NCI-H1930 (cell line): ENCODE results near the gene OR5AS1.
"Not testable (repeated sequence)": the region's sequence is repeated elsewhere in the genome, so short reads cannot be mapped to it uniquely, and the experiment has no call there.

Source experiments
- DNase-seq, 2 experiments: peaks; one replicate each; lab custom pipeline; 2025; lab: John Stamatoyannopoulos, UW

Gene OR5AS1

GRCh38 chr11:56027354-56027753 lies at the start of gene OR5AS1:
TSS of gene OR5AS1 (plus strand) at chr11:56027654. CDS start at chr11:56030419, 2,765 bp downstream.
- DNase-seq, result no peak

GRCh38 chr11:55994525-55994924 lies 32.9 kb upstream of the OR5AS1 start, which contains the start of gene OR5F1:
TSS of gene OR5F1 (minus strand) at chr11:55994625. CDS start at chr11:55994625, 0 bp downstream.
- no peak for DNase-seq

DNA sequence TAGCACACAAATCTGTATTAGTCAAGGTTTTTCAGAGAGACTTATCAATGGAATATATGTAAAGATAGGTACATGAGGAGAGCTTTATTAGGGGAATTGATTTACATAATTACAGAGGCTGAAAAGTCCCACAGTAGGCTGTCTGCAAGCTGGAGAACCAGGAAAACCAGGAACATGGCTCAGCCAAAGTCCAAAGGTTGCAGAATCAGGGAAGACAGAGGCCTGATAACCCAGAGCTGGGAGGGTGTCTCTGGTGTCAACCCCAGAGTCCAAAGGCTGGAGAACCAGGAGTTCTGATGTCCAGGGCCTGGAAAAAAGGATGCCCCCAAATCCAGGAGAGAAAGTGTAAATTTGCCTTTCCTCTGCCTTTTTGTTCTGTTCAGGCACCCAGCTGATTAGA lies 16.7 kb upstream of the OR5AS1 start:
- DNase-seq, result no peak

DNA sequence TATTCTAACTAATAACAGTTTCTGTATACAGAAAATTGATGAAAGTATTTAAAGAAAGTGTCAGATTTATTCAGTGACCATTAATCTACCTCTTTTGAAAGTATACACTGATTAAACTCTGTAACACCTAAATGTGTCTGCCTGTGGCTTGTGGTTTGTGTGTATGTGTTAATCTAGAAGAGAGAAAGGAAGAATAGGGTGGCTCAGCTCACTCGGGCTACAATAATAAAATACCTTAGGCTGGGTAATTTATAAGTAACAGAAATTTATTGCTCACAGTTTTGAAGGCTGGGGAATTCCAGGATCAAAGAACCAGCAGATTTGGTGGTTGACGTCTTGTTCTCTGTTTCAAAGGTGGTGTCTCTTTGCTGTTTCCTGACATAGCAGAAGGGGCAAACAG lies 13.6 kb upstream of the OR5AS1 start:
- no peak for DNase-seq

DNA sequence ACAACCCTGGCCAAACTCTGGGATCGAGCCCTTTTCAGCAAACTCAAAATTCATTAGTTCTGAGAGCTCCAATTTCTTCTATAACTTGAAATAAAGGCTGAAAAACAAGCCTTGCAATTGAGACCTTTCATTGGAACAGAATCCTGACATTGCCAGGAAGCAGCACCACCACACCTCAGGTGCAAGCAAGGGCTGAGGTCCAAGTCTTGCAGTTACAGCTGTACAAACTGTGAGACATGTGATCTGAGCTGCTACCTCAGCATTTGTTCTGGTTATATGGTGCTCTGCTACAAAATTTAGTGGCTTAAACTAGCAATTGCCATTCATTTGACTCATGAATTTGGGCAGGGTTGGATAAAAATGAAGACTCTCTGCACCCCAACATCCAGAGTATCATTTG lies 18.1 kb downstream of the OR5AS1 start:
- DNase-seq, result no peak

GRCh38 chr11:56048480-56048879 lies 21.0 kb downstream of the OR5AS1 start:
- no peak for DNase-seq

DNA sequence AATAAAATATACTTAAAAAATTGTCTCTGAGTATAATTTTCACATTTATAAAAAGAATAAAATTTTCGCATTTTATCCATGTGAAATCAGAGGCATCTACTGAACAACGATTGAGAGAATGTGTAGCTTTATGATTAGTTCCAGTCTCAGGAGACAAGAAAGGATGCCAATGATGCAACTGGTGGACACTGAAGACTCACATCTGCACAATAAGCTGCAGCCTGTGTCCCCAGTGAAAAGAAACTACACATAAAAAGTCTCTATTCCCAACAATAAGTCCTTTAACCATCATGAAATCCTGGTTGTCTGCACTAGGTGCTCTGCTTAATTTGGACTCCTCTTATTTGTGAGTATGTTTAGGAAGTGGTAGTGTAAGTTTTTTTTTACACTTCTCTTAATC lies 22.0 kb downstream of the OR5AS1 start:
- no peak for DNase-seq

DNA sequence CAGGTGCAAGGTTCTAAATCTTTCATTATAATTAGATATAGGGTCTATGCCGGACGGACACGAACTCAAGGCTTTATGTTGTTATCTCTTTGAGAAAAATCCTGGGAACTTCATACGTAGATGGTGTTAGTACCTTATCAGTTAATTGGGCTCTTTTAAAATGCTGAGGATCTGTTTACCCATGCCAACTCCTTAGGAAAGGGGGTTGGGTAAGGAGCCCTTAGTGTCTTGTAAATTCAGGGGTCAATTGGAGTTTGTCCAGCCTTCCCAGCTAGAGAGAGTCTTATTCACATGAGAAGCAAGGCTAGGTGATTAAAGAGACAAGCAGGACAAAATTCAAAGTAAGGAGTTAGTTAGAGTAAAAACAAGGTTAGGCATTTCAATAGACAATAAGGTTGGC lies 28.9 kb downstream of the OR5AS1 start:
- DNase-seq, result not testable (repeated sequence)

DNA sequence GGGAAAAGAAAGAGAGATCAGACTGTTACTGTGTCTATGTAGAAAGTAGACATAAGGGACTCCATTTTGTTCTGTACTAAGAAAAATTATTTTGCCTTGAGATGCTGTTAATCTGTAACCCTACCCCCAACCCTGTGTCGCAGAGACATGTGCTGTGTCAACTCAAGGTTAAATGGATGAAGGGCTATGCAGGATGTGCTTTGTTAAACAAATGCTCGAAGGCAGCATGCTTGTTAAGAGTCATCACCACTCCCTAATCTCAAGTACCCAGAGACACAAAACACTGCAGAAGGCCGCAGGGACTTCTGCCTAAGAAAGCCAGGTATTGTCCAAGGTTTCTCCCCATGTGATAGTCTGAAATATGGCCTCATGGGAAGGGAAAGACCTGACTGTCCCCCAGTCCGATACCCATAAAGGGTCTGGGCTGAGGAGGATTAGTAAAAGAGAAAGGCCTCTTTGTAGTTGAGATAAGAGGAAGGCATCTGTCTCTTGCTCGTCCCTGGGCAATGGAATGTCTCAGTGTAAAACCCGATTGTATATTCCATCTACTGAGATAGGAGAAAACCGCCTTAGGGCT lies 30.3 kb downstream of the OR5AS1 start:
- not testable (repeated sequence) for DNase-seq

GRCh38 chr11:56058260-56058780 lies 30.9 kb downstream of the OR5AS1 start:
- DNase-seq, result not testable (repeated sequence)

DNA sequence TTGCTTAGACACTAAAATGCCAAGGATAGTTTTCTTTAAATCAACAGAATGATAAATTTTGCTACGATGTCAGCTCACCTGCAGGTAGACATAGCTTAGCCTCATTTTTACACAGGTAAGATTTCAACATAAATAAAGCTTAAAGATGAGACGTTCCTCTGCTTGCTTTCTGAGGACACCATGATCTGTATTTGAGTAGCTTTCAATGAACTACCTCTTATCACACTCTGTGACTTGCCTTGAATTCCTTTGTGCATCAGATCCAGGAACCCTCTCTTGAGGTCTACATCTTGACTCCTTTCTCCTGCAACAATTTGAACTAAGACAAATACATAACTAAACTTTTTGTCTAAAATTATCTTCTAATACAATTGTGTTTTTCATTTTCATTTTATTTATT lies 39.5 kb downstream of the OR5AS1 start:
- no peak for DNase-seq
